Stimulated activated CD4-positive, alpha-beta T cell treated with anti-CD3 and anti-CD28 coated beads, Interleukin-2, amount 100 ng/mL, for 24 hours (primary cell): ENCODE data around the gene TAGLN.

ENCODE experiments used
- DNase-seq, 2 donors: peaks; one replicate each; pipeline ENCODE4 v3.0.0-alpha.2; 2020

The TAGLN gene

DNA sequence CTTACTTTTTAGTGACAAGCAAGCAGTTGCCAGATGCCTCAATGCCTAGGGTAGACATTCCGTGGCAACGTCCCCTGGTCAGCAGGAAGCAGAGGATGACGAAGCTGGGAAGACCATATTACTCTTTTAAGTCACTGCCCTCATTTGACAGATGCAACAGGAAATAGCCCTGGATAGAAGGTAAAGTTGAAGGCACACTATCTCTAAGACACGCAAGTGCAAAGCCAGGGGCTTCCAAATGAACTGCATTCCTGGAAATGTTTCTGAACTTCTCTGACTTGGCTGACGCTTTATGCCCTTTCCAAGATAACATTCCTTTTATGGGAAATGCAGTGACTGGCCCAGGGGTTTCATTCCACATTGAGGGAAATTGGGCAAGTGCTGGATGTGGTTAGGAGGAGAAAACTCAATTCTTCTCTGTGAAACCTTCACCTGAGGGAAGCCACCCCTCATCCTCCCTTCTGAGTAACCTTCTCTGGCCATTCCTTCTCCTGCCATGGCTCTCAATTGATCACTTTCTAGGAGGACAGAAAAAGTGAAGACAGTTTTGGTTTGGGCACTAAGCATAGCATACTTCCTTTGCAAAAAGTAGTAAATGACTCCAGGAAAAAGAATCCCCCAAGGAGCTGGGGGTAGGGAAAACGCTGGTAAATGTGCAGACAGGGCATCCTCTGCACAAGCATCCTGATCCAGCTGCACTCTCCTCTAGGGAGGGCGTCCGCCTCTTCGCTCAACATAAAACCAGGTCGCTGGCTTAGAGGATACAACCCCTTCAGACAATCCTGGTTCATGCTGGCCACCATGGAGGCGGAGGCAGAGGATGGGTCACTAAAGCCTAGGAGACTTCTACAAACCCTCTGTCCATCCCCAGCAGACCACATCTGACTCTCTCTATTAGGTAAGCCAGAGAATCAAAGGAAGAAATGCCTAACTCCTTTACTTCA lies 18.2 kb downstream of the TAGLN start:
- DNase-seq, result no peak

DNA sequence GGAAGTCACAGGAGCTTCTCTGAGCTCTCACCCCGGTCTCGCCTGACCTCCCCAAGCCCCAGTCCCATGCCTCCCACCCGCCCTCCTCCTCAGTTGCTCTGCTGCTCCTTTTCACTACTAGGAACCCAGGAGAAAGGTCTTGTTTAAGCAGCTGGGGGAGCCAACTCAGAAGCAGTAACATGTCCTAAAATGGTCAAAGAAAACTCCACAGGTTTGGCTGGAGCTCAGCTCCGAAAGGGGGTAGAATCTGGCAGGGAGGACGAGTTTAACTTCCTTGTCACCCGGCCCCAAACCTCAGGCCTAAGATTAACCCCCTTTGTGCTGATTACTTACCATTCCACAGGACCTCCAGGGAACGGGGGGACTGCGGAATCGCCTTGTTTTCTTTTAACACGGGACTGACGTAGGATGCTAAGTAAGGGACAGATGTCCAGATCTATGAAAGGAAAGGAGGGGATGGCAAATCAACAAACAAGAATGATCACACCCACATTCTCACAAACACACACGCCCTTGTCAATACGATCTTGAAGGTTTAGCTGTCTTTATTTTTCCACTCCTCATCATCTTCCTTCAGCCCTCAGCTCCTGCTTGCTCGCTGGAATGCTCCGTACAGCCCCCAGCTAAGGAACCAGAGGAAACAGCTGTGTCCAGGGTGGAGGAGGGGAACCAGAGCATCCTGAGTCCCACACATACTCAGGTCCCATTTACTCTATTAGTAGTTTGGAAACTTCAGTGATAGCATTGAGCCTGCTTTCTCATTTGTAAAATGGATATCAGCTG lies 19.2 kb downstream of the TAGLN start:
- DNase-seq, result no peak

- no peak for DNase-seq
Observed at GRCh38 chr11:117219001-117219400, 19.8 kb downstream of the TAGLN start.

- no peak for DNase-seq
Observed at GRCh38 chr11:117219455-117219854, 20.3 kb downstream of the TAGLN start.

GRCh38 chr11:117219995-117220394 lies 20.8 kb downstream of the TAGLN start:
- DNase-seq, result no peak

DNA sequence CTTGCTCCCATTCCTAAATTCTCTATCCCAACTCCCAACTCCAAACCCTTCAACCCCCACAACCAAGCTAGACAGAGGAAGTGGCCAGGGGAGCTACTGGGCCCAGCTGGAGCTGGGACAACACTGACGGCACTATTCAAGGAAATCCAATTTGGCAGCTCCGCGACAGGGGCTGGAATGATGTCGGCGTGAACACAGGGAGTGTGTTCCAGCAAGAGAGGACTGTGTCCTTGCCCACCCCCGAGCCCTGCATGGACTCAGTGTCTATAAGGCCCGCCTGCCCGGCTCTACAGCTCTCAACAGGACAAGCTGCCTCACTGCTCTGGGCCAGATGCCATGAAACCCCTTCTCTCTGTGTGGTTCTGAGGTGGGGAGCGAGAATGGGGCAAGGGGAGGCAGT lies 21.4 kb downstream of the TAGLN start:
- DNase-seq, result no peak

- no peak for DNase-seq
Observed at GRCh38 chr11:117220999-117221774, 22.0 kb downstream of the TAGLN start.

DNA sequence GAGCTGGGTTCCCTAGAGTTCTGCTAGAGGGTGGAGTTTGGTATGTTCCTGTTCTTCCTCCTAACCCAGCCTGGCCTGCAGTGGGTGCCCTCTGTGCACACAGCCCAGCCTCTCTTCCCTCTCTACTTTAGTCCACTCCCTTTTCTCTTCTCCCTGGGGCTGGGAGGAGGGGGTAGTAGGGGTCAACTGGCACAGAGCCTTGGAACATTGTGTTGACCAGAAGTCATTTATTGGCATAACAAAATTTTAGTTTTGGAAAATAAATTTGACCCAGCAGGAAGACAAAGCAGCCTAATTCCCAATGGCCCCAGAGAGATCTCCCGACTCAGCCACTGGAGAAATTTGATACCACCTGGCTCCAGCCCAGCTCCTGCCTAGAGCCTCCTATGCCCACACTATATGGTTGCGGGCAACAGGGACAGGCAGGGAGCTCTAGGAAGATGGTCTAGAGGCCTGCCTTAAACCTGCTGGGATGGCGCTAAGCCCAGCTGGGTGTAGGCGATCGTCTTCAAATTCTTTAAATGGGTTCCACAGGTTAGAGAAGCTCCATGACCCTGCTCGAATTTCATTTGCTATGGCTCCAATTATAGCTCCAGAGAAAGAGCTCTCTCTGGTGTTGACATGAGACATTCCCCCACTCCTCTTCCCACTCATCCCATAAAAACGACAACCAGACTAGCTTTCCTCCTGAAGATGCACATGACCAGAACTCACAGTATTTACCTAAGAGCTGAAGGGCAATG lies 22.8 kb downstream of the TAGLN start:
- no peak for DNase-seq

DNA sequence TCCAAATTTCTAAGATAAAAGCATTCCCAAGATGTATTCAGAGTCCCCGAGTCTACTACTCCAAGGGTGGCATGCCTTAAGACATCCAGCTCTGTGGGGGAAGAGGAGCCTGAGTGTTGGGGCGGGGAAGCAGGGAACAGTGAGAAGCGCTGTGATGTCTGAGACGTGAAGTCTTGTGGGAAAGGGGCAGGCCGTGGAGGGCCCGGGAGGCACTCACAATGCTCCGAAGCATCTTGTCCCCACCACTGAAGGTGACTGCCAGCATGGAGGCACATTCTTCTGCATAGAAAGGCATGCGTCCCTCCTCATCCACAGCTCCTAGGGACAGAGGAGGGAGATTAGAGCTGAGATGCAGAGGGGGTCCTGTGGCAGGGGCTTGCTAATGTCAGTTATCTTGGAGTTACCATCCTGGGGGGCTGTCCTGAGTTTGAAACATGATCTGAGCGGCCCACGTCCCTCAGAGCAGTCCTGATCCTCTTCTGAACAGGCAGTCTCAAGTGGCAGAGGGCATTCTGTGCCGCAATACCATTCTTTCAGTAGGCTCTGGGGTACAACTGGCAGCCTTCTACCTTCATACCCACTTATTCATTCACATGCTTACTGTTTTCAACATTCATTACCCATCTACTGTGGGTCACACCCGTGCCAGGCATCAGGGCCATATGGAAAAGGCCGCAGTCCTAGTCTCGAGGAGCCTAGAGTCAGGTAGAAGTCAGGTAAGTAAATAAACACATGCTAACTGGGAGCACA lies 24.0 kb downstream of the TAGLN start:
- no peak for DNase-seq

GRCh38 chr11:117223741-117224689 lies 24.8 kb downstream of the TAGLN start:
- DNase-seq, result no peak

DNA sequence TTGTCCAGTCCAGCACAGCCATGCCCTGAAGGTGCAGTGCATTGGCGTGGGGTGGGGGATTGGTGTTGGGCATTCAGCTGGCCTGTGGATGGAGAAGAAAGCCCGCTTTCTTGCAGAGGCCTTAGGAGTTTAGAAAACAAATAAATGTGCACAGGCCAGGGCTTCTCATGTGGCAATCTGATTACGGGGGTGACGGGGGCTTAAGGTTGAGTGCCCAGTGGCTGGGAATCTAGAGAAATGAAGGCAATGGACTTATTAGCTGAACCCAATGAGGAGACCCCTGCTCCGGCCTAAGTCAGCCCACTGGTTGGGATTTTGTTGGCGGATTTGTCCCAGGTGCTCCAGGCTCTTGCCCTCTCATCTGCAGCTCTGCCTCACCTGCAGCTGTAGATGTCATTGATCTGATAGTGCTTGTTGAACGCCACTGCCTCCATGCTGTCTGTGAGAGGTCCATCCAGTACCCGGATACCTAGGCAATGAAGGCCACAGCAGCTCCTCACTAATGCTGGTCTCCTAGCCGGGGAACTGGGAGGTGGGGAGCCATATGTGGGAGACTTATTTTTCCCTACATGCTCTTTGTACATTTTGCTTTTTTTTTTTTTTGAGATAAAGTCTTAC lies 26.5 kb downstream of the TAGLN start:
- no peak for DNase-seq

GRCh38 chr11:117226388-117227385 lies 27.5 kb downstream of the TAGLN start:
- peak in 1 of 2 donors; percentile 37 for DNase-seq

GRCh38 chr11:117228091-117228490 lies 28.9 kb downstream of the TAGLN start:
- DNase-seq, result no peak

DNA sequence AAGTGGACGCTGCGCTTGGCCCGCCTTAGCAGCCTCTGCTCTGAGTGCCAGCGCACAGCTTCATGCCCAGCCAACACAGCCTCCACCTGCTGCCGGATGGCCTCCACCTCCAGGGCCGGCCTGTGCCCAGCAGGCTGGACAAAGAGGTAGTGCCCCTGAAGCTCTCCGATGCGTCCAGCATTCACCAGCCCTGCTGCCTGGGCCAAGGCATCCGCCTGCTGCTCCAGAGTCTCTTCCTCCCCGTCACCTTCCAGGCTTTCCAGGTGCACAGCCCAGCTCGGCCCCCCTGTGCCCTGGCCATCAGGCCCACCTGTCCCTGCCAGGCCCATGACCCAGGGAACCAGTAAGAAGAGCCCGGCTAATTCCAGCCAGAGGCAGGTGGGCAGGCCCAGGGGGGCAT lies 30.2 kb downstream of the TAGLN start:
- no peak for DNase-seq

DNA sequence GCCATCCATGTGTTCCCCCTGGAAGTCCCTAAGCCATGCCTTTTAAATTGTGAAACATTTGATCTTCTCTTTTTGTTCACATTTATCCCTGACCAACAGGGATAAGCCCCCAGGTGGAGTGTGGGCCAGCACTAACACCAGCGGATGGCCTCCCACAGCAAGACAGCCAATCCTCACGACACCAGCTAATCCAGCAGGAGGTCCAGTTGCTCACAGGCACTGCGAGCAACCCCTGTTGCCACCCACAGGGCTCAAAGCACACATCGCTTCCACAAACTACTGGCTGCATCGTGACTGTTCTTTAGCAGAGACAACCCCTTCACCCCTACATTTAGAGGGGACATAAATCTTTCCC lies 30.7 kb downstream of the TAGLN start:
- no peak for DNase-seq

GRCh38 chr11:117230286-117230961 lies 31.3 kb downstream of the TAGLN start:
- DNase-seq, result peak; percentile 53 to 63

- DNase-seq, result no peak
Observed at GRCh38 chr11:117230999-117231841, 32.0 kb downstream of the TAGLN start.

DNA sequence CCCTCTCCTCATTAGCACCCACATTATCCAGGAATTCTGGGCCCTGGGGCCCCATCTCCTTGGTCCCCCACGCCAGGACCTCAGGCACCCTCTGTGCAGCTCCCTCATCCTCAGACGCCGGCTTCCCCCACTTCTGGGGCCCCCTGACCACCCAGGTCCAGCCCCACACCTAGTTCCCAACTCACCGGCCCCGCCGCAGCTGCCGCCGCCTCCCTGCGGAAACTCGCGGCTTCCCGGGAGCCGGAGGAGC lies 32.6 kb downstream of the TAGLN start, which contains the start of gene PCSK7:
TSS of gene PCSK7 (minus strand) at position 232 of the 250 bp plus-strand sequence. CDS start 2,229 bp downstream, outside the sequence.
- DNase-seq, result peak in 1 of 2 donors; percentile 77
